T1000 (cell line): ENCODE results near the gene ZNF268.
"Not testable (repeated sequence)": the region's sequence is repeated elsewhere in the genome, so short reads cannot be mapped to it uniquely, and the experiment has no call there.

Source experiments
- DNase-seq: peaks from one replicate; lab custom pipeline; 2025; ENCODE audit warnings: mixed read lengths; lab: John Stamatoyannopoulos, UW

The ZNF268 gene

GRCh38 chr12:133227281-133227852, 46.1 kb downstream of the ZNF268 start:
- DNase-seq = no peak

- DNase-seq = no peak
Measured at GRCh38 chr12:133231001-133231400, 49.7 kb downstream of the ZNF268 start.

GRCh38 chr12:133233006-133233405, 51.7 kb downstream of the ZNF268 start:
- DNase-seq = no peak

DNA sequence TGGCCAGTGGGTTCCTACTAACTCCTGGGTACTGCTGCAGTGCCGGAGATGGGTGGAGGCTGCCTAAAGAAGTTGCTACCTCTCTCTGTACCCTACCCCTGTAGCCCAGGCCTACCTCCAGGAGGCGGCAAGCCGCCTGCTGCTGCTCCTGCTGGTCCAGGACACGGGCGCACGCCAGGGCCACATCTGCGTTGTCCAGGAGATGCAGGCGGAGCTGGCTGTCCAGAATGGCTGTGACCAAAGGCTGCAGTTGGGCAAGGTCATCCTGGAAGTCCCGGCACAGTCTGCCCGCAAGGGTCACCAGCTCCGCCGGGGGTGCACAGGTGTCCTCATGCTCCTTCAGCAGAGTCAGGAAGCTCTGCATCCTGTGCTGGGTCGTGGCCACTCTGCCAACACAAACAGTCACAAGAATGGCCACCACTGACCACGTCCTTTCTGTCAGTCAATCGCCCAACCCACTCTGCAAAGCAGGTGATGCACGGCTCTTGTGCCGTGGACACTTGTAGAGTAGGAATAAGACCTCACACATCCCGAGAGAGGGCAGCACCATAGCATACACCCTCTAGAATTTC, 52.8 kb downstream of the ZNF268 start:
- no peak for DNase-seq

- DNase-seq = no peak
Measured at GRCh38 chr12:133234971-133235370, 53.7 kb downstream of the ZNF268 start.

DNA sequence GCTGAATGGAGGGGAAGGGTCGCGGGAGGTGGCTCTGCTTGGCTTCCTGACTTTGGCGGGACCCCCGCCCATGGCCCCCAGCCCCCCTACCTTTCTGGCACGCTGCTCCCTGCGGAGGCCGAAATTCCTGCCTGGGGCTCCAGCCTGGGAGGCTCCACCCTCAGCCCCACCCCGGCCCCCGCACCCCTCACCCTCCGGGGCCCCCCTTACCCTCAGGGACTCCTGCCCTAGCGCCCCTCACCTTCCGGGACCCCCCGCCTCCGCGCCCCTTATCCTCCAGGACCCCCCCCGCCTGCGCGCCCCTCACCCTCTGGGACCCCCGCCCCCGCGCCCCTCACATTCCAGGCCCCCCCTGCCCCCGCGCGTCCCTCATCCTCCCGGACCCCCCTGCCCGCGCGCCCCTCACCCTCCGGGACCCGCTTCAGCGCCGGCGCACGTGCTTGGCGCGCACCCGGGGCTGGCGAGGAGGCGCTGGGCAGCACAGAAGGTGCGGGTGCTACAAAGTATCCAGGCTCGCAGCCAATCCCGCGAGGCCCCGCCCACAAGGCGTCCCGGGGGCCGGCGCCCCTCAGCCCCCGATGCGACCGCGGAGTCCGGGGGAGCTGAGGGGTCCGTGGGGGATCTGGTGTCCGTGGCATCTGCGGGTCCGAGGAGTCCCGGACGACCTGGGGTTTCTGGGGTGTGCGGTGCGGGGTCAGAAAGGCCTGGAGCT, 54.3 kb downstream of the ZNF268 start, which contains the start of gene ANHX:
ANHX (minus strand) TSS at position 477 of the 712 bp plus-strand sequence. CDS start 1,521 bp downstream, outside the sequence.
- DNase-seq = no peak

DNA sequence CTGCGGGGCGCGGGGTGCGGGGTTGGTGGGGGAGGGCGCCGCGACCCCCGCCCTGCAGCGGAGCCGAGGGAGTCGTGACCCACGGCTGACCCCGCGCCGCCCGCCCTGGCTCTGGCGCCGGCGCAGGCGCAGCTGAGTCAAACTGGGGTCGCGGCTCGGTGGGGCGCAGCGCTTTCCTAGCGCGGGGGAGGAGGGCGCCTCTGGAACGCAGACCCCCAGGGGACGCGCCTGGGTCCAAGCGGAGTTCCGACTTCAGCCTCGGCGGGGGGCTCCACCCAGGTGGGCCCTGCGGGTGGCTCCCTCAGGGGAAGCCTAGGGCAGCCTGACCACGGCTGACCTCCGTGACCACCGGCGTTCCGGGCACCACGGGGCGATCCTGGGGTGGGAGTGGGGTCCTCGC, 54.8 kb downstream of the ZNF268 start:
- DNase-seq = no peak

- DNase-seq = no peak
Measured at GRCh38 chr12:133236556-133236955, 55.3 kb downstream of the ZNF268 start.

DNA sequence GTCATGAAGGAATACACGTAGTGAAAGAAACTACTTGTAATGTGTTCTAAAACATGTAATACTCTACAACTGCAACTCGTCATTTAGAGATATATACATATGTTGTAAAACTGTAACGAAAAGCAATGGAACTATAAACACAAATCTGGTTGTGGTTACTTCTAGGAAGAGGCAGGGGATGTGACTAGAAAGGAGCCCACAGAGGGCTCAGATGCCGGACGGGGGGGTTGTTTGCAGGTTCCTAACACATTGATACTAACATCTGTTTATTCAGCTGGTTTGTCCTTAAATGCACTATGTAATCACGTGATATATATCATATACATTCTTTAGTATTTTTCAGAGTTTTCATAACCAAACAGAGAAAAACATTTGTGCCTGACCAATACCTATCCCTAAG, 70.4 kb downstream of the ZNF268 start:
- DNase-seq = no peak

DNA sequence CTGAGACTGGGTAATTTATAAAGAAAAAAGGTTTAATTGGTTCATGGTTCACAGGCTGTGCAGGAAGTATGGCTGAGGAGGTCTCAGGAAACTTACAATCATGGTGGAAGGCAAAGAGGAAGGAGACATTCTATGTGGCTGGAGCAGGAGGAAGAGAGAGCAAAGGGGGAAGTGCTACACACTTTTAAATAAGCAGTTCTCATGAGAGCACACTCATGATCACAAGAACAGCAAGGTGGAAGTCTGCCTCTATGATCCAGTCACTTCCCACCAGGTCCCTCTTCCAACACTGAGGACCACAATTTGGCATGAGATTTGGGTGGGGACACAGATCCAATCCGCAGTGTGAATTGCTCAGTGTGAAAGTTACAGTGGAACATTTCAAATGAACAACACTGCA, 74.5 kb downstream of the ZNF268 start:
- not testable (repeated sequence) for DNase-seq

- DNase-seq = no peak
Measured at GRCh38 chr12:133256321-133256720, 75.0 kb downstream of the ZNF268 start.

GRCh38 chr12:133264173-133264572, 82.9 kb downstream of the ZNF268 start:
- DNase-seq = no peak
